OCI-LY7 (cell line): Measurements from ENCODE around the gene HOXA1. TPM values are rescaled to one million over a fixed set of nuclear protein-coding genes. Genes with fewer than 3 reads are reported as not detected.

Experiments
- BruUV-seq: library from RNA; stranded (reverse); fragments of 400-500 nt; replicated peaks from 2 replicates; lab custom pipeline; 2021; lab: Mats Ljungman, UMichigan
- CTCF ChIA-PET: fragments of 300-600 bp; sonication (Branson Sonifier 250); formaldehyde crosslinking; loops from one replicate; lab custom pipeline; 2022; ENCODE audit warnings: antibody characterized with exemption; ENCODE audit not compliant: unreplicated experiment; lab: Charles Lee
- POLR2A ChIA-PET: fragments of 300-600 bp; sonication (Branson Sonifier 250); formaldehyde crosslinking; loops from one replicate; lab custom pipeline; 2022; ENCODE audit warnings: antibody characterized with exemption; lab: Charles Lee
- DNase-seq: peaks from one replicate; pipeline ENCODE4 v3.0.0-alpha.2; 2015; ENCODE audit warnings: low spot score
- H2AFZ ChIP-seq: fragments of 200-600 bp; sonication (generic), shearing (Covaris generic); 2 replicates; pipeline ENCODE4 v1.6.1; 2014; ENCODE audit warnings: mild to moderate bottlenecking, antibody characterized with exemption, low read length, moderate library complexity
- H3K27ac ChIP-seq: fragments of 200-600 bp; sonication (generic); 2 replicates; pipeline ENCODE4 v1.5.1; 2014; ENCODE audit warnings: mixed run types, low read depth, mild to moderate bottlenecking, moderate library complexity, low read length, inconsistent platforms; ENCODE audit not compliant: poor library complexity, severe bottlenecking
- H3K36me3 ChIP-seq: fragments of 200-600 bp; sonication (generic); 2 replicates; pipeline ENCODE4 v1.6.1; 2014; ENCODE audit warnings: mild to moderate bottlenecking, antibody characterized with exemption, low read length, moderate library complexity, mixed read lengths; ENCODE audit not compliant: insufficient read depth
- H3K4me1 ChIP-seq: fragments of 200-600 bp; sonication (generic); 2 replicates; pipeline ENCODE4 v1.5.1; 2014; ENCODE audit warnings: mild to moderate bottlenecking, low read length; ENCODE audit not compliant: insufficient read depth, poor library complexity, severe bottlenecking
- H3K4me2 ChIP-seq: fragments of 200-600 bp; sonication (generic); 2 replicates; pipeline ENCODE4 v1.6.1; 2014; ENCODE audit warnings: mild to moderate bottlenecking, low read length
- H3K4me3 ChIP-seq: fragments of 200-600 bp; sonication (generic); 2 replicates; pipeline ENCODE4 v1.5.1; 2014; ENCODE audit warnings: mild to moderate bottlenecking, low read depth, low read length; ENCODE audit not compliant: poor library complexity, severe bottlenecking
- H3K79me2 ChIP-seq: fragments of 200-600 bp; sonication (generic); 2 replicates; pipeline ENCODE4 v1.6.1; 2016; ENCODE audit warnings: low read depth, mild to moderate bottlenecking, low read length, moderate library complexity, mixed read lengths; ENCODE audit not compliant: insufficient read depth
- H3K9me2 ChIP-seq: fragments of 200-600 bp; sonication (generic); 2 replicates; pipeline ENCODE4 v1.6.1; 2016; ENCODE audit warnings: mild to moderate bottlenecking, low read length, mixed read lengths; ENCODE audit not compliant: insufficient read depth
- H3K9me3 ChIP-seq: fragments of 200-600 bp; sonication (generic); 2 replicates; pipeline ENCODE4 v1.6.1; 2014; ENCODE audit warnings: mild to moderate bottlenecking, mixed run types, low read length, mixed read lengths
- H4K20me1 ChIP-seq: fragments of 200-600 bp; sonication (generic); 2 replicates; pipeline ENCODE4 v1.6.1; 2014; ENCODE audit warnings: mild to moderate bottlenecking, antibody characterized with exemption, low read length, moderate library complexity, mixed read lengths; ENCODE audit not compliant: insufficient read depth
- EZH2phosphoT487 ChIP-seq: fragments of 200-600 bp; sonication (generic); IDR thresholded peaks from 2 replicates; pipeline ENCODE4 v1.6.1; 2018; ENCODE audit warnings: low read depth, borderline replicate concordance, mild to moderate bottlenecking, mixed run types, antibody characterized with exemption, low read length, moderate library complexity, mixed read lengths
- intact Hi-C: fragments of 100-400 bp; cut with micrococcal nuclease; formaldehyde crosslinking; loops from one replicate; pipeline ENCODE4 v1.10.0; 2022; ENCODE audit not compliant: unreplicated experiment
- total RNA-seq, 2 experiments: library from RNA; depleted of rRNA in 1 of 2; stranded (reverse); fragments of >200 nt in 1 of 2; shearing (Covaris generic) in 1 of 2; gene quantifications; 2 replicates each; pipeline ENCODE4 v1.2.3, GENCODE V29; 2014 to 2022
- TF ChIP-seq, protein P1 (sequence below): fragments of 200-600 bp; sonication (generic); conservative IDR thresholded peaks from 2 replicates; pipeline ENCODE4 v1.5.1; 2014; ENCODE audit warnings: mild to moderate bottlenecking, antibody characterized with exemption, low read length, moderate library complexity, mixed read lengths

Gene HOXA1
- total RNA-seq, 2 experiments from 2014 or later: 3.0 to 8.2 TPM

- Histone ChIP-seq H3K4me1 (no peaks in the 10 kb centered on the region), H3K36me3 (no peaks in the 10 kb centered on the region), H3K9me3 (no peaks in the 10 kb centered on the region), H2AFZ (no peak overlapping the region), H3K4me3 (no peak overlapping the region), H3K27ac (no peak overlapping the region), H3K9me2 (no peaks in the 10 kb centered on the region), H4K20me1 (no peaks in the 10 kb centered on the region), H3K4me2 (no peak overlapping the region), H3K79me2 (no peaks in the 10 kb centered on the region)
- no TSS peak for BruUV-seq
- CTCF ChIA-PET: no interaction called here
- POLR2A ChIA-PET: interaction anchor here (0.6 to 1.4 kb wide), 3 partner anchors 8 to 459 kb away, joined by 3 to 4 read pairs (median 3); no protein-coding TSS in a partner anchor
- DNase-seq: no peak
- TF ChIP-seq, protein P1, sequence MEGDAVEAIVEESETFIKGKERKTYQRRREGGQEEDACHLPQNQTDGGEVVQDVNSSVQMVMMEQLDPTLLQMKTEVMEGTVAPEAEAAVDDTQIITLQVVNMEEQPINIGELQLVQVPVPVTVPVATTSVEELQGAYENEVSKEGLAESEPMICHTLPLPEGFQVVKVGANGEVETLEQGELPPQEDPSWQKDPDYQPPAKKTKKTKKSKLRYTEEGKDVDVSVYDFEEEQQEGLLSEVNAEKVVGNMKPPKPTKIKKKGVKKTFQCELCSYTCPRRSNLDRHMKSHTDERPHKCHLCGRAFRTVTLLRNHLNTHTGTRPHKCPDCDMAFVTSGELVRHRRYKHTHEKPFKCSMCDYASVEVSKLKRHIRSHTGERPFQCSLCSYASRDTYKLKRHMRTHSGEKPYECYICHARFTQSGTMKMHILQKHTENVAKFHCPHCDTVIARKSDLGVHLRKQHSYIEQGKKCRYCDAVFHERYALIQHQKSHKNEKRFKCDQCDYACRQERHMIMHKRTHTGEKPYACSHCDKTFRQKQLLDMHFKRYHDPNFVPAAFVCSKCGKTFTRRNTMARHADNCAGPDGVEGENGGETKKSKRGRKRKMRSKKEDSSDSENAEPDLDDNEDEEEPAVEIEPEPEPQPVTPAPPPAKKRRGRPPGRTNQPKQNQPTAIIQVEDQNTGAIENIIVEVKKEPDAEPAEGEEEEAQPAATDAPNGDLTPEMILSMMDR: no peak
- no peak for TF ChIP-seq EZH2phosphoT487
- intact Hi-C loops: no loop called here
Measured at GRCh38 chr7:27065709-27066108, 30.1 kb downstream of the HOXA1 start.

DNA sequence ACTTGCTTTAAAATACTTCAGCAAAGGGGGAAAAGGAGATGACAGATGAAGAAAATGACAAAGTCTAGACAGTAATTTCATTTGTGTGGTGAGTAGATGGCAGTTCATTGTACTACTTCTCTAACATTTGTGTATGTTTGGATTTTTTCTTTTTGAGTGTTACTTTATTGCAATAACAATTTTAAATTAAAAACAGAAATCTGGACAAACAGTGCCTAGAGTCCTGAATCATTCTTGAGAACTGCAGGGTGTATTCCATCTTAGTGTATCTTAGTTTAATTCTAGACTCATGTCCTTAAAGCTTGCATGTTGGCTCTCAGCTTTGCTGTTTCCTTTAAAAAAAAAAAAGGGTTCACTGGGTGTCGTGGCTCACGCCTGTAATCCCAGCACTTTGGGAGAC, 31.1 kb downstream of the HOXA1 start:
- Histone ChIP-seq H3K4me3 (no peak overlapping the region), H4K20me1 (no peaks in the 10 kb centered on the region), H3K27ac (no peak overlapping the region), H3K4me1 (no peaks in the 10 kb centered on the region), H3K9me2 (no peaks in the 10 kb centered on the region), H2AFZ (no peak overlapping the region), H3K79me2 (no peaks in the 10 kb centered on the region), H3K36me3 (no peaks in the 10 kb centered on the region), H3K4me2 (no peak overlapping the region), H3K9me3 (no peaks in the 10 kb centered on the region)
- TF ChIP-seq, protein P1: no peak
- TF ChIP-seq EZH2phosphoT487: no peak
- BruUV-seq: no TSS peak
- ChIA-PET CTCF (no interaction called here), POLR2A (interaction anchor here (0.9 to 1.4 kb wide), 2 partner anchors 9 to 20 kb away, joined by 3 read pairs; no protein-coding TSS in a partner anchor)
- DNase-seq: no peak
- intact Hi-C loops: no loop called here

GRCh38 chr7:27064159-27064558, 31.6 kb downstream of the HOXA1 start:
- no peak overlapping the region for H3K4me3 ChIP-seq
- no TSS peak for BruUV-seq
- H3K9me3 ChIP-seq: no peaks in the 10 kb centered on the region
- no peaks in the 10 kb centered on the region for H3K4me1 ChIP-seq
- no peaks in the 10 kb centered on the region for H3K36me3 ChIP-seq
- no peak overlapping the region for H3K4me2 ChIP-seq
- no peaks in the 10 kb centered on the region for H4K20me1 ChIP-seq
- no peak overlapping the region for H2AFZ ChIP-seq
- no peaks in the 10 kb centered on the region for H3K79me2 ChIP-seq
- intact Hi-C loops: no loop called here
- ChIA-PET CTCF (interaction anchor here (0.6 kb wide), 1 partner anchor 193 kb away, joined by 3 read pairs; no protein-coding TSS in a partner anchor), POLR2A (interaction anchor here (0.6 to 1.4 kb wide), 6 partner anchors 10 to 912 kb away, joined by 3 to 4 read pairs (median 3); no protein-coding TSS in a partner anchor)
- H3K27ac ChIP-seq: no peak overlapping the region
- TF ChIP-seq, protein P1: no peak
- TF ChIP-seq EZH2phosphoT487: no peak
- no peaks in the 10 kb centered on the region for H3K9me2 ChIP-seq
- no peak for DNase-seq
